ENCODE measurements around the gene ENOX1. TPM values are rescaled to one million over a fixed set of nuclear protein-coding genes. Genes with fewer than 3 reads are reported as not detected.

Gene ENOX1
- total RNA-seq, 2 donors from 2014 or later, result 1.3 to 2.4 TPM

GRCh38 chr13:43816401-43816889, 29.7 kb upstream of the ENOX1 start:
- Histone ChIP-seq H3K27ac (no peak overlapping the region), H3K4me1 (peaks cover 0 to 16% of the 10 kb centered on the region in 2 donors), H3K36me3 (no peaks in the 10 kb centered on the region), H3K9me3 (no peaks in the 10 kb centered on the region), H3K4me3 (no peak overlapping the region), H3K27me3 (no peaks in the 10 kb centered on the region)
- no peak for DNase-seq (ENCODE audit: low spot score)
- TF ChIP-seq CTCF (IDR thresholded peaks at IDR 0.05), result no peak

- Histone ChIP-seq H3K4me3 (no peak overlapping the region), H3K36me3 (no peaks in the 10 kb centered on the region), H3K9me3 (no peaks in the 10 kb centered on the region), H3K27ac (peak overlapping the region in 1 of 2 donors; percentile 76), H3K27me3 (no peaks in the 10 kb centered on the region), H3K4me1 (peaks cover 0 to 16% of the 10 kb centered on the region in 2 donors)
- no peak for DNase-seq (ENCODE audit: low spot score)
- TF ChIP-seq CTCF (IDR thresholded peaks at IDR 0.05), result no peak
These were observed 28.4 kb upstream of the ENOX1 start for GRCh38 chr13:43815204-43815603.

- Histone ChIP-seq H3K27me3 (no peaks in the 10 kb centered on the region), H3K4me3 (no peak overlapping the region), H3K36me3 (no peaks in the 10 kb centered on the region), H3K4me1 (no peaks in the 10 kb centered on the region), H3K9me3 (no peaks in the 10 kb centered on the region), H3K27ac (no peak overlapping the region)
- no peak for DNase-seq (ENCODE audit: low spot score)
- no peak for TF ChIP-seq CTCF (IDR thresholded peaks at IDR 0.05)
These were observed 21.9 kb upstream of the ENOX1 start for GRCh38 chr13:43808676-43809075.

- Histone ChIP-seq H3K4me1 (no peaks in the 10 kb centered on the region), H3K4me3 (no peak overlapping the region), H3K9me3 (no peaks in the 10 kb centered on the region), H3K27ac (no peak overlapping the region), H3K27me3 (no peaks in the 10 kb centered on the region), H3K36me3 (no peaks in the 10 kb centered on the region)
- TF ChIP-seq CTCF (IDR thresholded peaks at IDR 0.05), result no peak
- no peak for DNase-seq (ENCODE audit: low spot score)
These were observed 18.9 kb upstream of the ENOX1 start for GRCh38 chr13:43805681-43806128.

GRCh38 chr13:43805071-43805468, 18.3 kb upstream of the ENOX1 start:
- TF ChIP-seq CTCF (IDR thresholded peaks at IDR 0.05), result no peak
- no peak overlapping the region for H3K4me3 ChIP-seq
- H3K27ac ChIP-seq, result no peak overlapping the region
- H3K9me3 ChIP-seq, result no peaks in the 10 kb centered on the region
- H3K27me3 ChIP-seq, result no peaks in the 10 kb centered on the region
- no peaks in the 10 kb centered on the region for H3K4me1 ChIP-seq
- H3K36me3 ChIP-seq, result no peaks in the 10 kb centered on the region
- DNase-seq (ENCODE audit: low spot score), result no peak

- no peaks in the 10 kb centered on the region for H3K27me3 ChIP-seq
- H3K9me3 ChIP-seq, result no peaks in the 10 kb centered on the region
- H3K4me3 ChIP-seq, result no peak overlapping the region
- TF ChIP-seq CTCF (IDR thresholded peaks at IDR 0.05), result peak in 1 of 2 donors; percentile 71
- no peak for DNase-seq (ENCODE audit: low spot score)
- H3K36me3 ChIP-seq, result no peaks in the 10 kb centered on the region
- no peaks in the 10 kb centered on the region for H3K4me1 ChIP-seq
- H3K27ac ChIP-seq, result no peak overlapping the region
These were observed 17.8 kb upstream of the ENOX1 start for GRCh38 chr13:43804461-43805070.
